Left hindlimb (tissue), 1 donor: ENCODE measurements around the gene SRGAP2B.
"Not testable (repeated sequence)": the region's sequence is repeated elsewhere in the genome, so short reads cannot be mapped to it uniquely, and the experiment has no call there.

Source experiments
- DNase-seq: peaks from one replicate; pipeline ENCODE4 v3.0.0-alpha.2; 2018

Gene SRGAP2B

GRCh38 chr1:145041519-145041918 is 53.6 kb downstream of the SRGAP2B start:
- DNase-seq = not testable (repeated sequence)

GRCh38 chr1:145036019-145036418 is 59.1 kb downstream of the SRGAP2B start:
- DNase-seq = not testable (repeated sequence)

GRCh38 chr1:145033523-145033922 is 61.6 kb downstream of the SRGAP2B start:
- not testable (repeated sequence) for DNase-seq

DNA sequence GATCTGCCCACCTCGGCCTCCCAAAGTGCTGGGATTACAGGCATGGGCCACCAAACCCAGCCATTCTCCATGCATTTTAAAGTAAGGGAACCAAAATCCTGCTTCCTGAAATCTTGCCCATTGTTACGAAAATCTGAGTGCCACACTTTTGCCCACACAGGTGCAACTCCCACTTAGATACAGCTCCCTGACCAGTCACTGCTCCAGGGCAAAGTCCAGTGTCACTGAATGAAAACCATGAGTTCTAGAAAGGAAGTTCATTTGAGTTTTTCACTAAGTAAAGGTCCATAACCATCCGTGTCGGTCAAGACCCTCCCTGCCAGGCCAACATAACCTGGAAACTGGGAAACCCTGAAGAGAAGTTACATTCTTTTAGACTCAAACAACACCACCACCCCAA is 67.9 kb downstream of the SRGAP2B start:
- not testable (repeated sequence) for DNase-seq

DNA sequence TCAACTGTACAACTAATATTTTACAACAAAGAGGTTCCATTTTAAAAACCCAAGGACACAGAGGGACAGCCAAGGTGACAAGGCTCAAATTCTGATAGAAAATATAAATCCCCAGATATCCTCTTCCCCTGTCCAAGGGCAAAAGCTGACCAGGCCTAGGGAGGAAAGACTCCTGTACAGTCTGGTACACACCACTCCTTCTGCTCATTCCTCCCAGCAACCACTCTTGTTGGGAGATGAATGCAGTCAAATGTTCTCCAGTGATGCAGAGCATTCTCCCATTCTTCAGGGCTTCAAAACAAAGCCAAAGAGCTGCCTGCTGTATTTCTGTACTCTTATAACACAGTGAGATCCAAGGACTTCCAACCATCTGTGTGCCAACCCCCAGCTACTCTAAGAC is 69.8 kb downstream of the SRGAP2B start:
- DNase-seq = not testable (repeated sequence)

- DNase-seq = not testable (repeated sequence)
Observed at GRCh38 chr1:145022259-145022658, 72.9 kb downstream of the SRGAP2B start.

- not testable (repeated sequence) for DNase-seq
Observed at GRCh38 chr1:145021749-145022148, 73.4 kb downstream of the SRGAP2B start.

DNA sequence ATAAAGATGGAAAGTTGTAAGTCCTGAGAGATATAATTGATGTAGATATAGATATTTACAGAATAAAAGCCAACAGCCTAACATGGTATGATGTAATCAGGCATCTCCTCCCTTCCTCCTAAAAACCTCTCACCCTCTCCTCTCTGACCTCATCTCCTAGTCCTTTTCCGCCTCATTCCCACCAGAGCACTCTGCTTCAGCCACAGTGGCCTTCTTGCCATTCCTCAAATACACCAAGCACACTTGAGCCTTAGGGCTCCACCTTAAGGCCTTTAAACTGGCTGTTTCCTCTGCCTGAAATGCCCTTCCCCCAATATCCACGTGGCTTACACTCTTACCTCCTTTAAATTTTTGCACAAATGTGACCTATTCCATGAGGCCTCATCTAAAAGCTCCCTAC is 75.4 kb downstream of the SRGAP2B start:
- not testable (repeated sequence) for DNase-seq

GRCh38 chr1:145017725-145018124 is 77.4 kb downstream of the SRGAP2B start:
- not testable (repeated sequence) for DNase-seq

DNA sequence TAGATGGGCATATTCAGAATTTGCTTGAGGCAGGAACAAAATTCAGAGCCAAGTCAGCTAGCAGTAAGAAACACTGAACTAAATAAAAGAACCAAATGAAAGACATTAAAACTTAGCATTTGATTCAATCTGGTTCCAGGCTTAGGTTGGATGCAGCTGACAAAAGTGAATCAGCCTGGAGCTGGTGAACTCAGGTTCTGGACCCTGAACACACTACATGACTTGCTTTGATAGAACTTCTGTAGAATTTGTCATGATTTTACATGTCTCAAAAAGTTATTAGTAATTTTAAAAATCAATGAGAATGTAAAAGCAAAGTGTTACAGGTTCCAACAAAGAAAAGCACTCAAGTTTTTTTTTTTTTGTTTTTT is 78.7 kb downstream of the SRGAP2B start:
- DNase-seq = not testable (repeated sequence)

DNA sequence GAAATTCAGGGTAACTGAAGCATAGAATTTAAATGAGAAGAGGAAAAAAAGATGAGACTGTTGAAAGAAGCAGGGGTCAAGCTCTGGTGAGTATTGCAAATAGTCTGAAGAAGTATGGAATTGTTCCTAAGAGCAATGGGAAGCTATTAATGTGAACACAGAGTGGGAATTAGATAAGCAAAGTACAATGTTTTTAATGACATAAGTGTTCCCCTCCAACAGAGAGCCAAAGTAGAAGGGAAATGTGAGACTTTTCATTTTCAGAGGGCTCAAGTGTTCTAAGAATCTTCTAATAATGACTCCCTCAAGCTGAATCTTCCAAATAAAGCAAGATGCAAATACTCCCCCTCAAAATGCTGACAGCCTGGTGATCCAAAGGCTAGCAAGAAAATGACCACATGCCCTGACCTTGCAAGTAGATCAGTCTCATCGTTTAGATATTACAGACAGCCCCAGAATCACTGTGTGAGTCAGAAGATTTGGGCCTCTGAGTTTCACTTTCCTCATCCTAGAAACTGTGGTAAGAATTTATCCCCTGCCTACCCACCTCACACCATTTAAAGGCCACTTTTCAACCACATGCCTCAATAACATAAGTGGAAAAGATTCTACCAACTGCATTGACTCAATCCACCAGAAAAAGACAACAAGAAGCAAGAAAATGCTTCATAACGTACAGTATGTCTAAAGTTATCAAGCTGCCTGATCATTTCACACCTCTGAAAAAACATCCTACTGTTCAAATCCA is 79.2 kb downstream of the SRGAP2B start:
- DNase-seq = not testable (repeated sequence)

DNA sequence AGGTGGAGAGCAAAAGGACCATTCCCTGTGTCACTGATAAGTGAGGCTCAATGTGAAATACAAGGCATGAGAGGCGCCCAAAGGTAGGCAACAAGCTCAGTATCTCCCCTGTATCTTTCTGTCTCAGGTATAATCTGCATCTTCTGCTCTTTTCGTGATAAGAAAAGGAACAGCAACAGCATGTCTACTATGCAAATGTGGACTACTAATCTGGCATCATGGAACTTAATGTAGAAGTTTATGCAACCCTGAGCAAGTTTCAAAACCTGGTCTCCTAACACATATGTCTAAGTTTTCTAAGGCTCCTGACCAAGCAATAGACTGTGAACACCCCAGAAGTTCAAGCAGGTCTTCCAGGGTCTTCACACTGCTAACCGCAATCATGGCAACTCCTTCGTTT is 81.8 kb downstream of the SRGAP2B start:
- DNase-seq = not testable (repeated sequence)

DNA sequence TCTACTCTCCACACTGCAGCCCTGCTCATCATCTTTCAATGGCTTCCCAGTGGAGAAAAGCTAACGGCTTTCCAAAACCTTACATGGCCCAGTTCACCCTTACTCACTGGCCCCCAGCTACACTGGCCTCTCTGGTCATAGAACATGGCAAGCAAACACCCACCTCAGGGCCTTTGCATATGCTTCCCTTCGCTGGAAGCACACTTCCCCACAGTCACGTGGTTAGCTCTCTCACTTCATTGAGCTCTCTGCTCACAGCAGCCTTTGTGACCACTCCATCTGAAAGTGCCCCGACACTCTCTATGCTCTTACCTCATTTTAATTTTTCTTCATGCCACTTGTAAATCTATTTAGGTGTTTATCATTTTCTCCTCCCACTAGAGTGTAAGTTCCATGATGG is 83.3 kb downstream of the SRGAP2B start:
- DNase-seq = not testable (repeated sequence)

- not testable (repeated sequence) for DNase-seq
Observed at GRCh38 chr1:145010580-145010979, 84.5 kb downstream of the SRGAP2B start.

GRCh38 chr1:145009928-145010327 is 85.2 kb downstream of the SRGAP2B start:
- DNase-seq = not testable (repeated sequence)

DNA sequence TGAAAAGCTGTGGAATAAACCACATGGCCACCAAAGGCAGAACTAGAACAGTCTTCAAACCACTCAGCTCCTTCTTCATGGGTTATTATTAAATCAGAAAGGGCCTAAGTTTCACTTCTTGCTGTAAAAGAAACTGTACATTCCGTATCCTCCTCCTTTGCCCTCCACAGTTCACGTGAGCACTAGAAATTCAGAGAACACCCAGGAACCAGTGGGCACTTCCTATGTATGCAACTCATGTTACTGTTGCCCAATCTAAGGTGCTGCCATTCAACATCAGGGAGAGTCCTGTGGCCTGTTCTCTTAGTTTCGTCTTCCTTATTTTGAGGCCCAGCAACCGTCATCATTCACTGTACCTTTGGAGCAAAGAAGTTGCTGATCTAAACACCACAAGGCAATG is 86.7 kb downstream of the SRGAP2B start:
- DNase-seq = not testable (repeated sequence)

DNA sequence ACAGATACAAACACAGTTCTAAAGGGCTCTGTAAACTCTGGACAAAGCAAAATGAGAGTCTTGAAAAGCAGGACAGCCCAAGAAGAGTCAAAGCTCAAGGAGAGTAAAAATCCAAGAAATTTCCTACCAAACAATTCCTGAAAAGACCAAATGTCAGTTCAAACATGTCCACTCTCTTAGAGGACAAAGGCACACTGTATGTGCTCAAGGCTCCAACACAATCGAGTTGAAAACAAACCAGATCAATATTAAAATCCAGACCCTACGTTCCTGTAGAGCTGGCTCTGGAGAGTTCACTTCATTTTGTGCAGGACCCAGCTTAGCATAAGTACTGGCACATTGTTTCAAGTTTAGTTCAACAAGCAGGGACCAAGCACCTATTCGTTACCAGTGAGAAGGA is 90.0 kb downstream of the SRGAP2B start:
- DNase-seq = not testable (repeated sequence)

GRCh38 chr1:145001381-145001780 is 93.7 kb downstream of the SRGAP2B start:
- DNase-seq = not testable (repeated sequence)

- not testable (repeated sequence) for DNase-seq
Observed at GRCh38 chr1:145000743-145001326, 94.3 kb downstream of the SRGAP2B start.

GRCh38 chr1:145000074-145000742 is 94.9 kb downstream of the SRGAP2B start:
- DNase-seq = not testable (repeated sequence)

DNA sequence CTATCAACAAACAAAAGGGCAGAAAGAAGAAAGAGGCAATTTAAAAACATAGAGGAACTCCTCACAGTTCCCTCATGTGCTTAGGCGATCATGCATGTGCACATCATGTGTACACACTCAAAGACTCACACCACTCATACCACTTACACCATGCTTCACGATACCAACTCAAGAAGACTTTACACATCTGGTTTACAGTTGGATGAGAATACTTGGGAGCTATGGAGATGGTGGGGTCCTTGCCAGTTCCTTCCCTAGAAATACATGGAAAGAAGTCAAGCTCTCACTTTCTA is 96.2 kb downstream of the SRGAP2B start:
- not testable (repeated sequence) for DNase-seq

DNA sequence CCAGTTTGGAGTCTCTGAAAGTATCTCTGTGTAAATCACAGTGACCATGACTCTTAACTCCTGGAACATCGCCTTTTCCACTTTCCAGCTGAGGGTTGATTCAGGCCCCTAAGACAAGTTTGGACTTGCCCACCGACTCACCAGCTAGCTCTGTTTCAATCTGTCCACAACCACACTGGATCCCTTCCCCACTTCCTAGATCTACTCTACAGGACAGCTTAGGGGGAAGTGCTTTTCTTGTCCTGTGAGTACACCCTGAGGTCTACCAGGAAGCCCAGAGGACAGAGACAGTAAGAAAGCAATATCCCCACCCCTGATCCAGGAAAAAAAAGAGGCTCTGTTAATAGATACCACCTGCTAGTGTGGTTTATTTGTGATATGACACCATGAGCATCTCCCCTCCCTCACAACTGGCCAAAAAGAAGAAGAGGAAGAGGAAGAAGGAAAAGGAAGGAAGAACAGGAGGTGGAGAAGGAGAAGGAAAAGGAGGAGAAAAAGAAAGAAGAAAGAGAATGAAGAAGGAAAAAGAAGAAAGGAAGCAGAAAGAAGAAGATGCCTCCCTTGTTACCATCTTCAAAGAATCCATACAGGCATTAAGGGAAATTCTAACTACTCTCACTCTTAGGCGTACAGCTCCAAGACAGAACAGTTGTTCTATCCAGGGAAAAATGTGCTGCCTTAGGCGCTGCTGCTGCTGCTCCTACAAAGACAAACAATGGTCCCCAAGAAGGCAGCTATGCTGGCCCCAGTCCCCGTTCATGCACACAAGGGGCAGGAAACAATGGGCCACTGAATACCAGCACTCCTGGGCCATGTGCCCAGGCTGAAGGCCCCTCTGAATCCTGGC is 96.8 kb downstream of the SRGAP2B start:
- not testable (repeated sequence) for DNase-seq

DNA sequence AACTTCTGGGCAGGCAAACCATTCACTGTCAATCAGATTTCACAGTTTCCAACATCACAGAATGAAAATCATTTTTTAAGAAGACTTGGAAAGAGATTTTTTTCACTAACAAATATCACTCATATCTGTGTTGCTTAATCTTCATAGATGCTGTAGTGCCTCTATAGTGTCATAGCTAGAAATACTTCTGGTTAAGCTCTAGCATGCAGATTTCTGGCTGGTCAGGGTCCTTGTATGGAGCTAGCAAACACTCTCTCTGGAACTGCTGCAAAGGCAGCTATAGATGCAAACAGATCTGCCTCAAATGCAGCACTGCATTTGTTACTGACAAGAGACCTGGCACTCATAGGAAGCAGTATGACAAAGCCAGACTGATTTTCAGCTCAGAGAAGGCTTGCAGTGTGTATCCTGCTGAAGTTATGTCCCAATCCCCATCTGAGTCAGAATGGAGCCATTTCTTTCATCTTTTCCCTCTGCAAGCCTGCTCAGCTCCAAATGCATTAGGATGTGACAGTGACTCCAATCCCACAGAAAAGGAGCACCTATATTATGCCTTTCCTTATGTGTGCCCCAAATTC is 99.2 kb downstream of the SRGAP2B start:
- not testable (repeated sequence) for DNase-seq
